Activated CD8-positive, alpha-beta memory T cell treated with anti-CD3 and anti-CD28 coated beads, Interleukin-2, amount 50 U/mL, for 24 hours (primary cell): ENCODE results near the gene ZBP1.

ENCODE experiments used
- DNase-seq: peaks from one replicate; pipeline ENCODE4 v3.0.0-alpha.2; 2020; ENCODE audit errors: extremely low read depth

ZBP1 gene

GRCh38 chr20:57617079-57617795 lies 3.0 kb downstream of the ZBP1 start:
- no peak for DNase-seq

- DNase-seq: no peak
Observed at GRCh38 chr20:57616143-57616951, 3.9 kb downstream of the ZBP1 start.

GRCh38 chr20:57615445-57615811 lies 4.8 kb downstream of the ZBP1 start:
- DNase-seq: no peak

DNA sequence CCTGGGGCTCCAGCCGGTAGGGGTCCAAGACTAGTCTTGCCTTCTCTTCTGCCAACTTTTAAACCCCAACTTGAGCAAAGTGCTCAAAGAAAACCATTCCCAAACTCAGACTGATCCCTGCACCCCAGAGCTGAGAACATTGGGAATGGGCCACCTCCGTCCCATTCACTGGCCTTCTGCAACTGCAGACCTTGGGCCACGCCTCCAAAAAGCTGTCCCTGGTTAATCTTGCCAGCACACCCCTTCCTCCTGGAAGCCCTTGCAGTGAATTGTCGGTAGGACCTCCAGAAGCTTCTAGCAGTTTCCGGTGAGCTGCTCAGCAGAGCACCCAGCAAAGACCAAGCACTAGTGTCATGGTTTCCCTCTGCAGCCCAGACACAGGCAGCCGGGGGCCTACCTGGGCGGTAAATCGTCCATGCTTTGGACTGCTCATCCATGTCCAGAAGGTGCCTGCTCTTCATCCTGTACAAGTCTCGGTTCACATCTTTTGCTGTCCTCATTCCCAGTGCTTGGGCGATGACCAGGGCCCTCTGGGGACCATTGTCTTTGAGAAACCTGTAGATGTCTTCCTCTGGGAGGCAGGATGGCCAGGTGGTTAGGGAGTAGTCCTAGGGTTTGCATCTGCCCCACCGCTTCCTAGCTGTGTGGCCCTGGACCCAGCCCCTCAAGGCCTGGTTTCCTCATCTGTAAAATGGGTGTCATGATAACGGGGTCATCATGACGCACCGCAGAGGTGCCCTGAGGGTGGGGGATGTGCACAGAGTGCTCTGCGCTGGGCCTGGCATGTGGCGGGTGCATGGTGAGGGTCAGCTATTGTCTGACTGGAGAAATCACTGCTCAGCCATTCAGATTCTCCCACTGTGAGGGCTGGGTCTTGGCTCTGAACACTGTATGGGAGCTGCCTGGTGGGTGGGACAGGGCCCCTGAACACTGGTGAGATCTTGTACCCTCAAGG lies 5.5 kb downstream of the ZBP1 start:
- no peak for DNase-seq

DNA sequence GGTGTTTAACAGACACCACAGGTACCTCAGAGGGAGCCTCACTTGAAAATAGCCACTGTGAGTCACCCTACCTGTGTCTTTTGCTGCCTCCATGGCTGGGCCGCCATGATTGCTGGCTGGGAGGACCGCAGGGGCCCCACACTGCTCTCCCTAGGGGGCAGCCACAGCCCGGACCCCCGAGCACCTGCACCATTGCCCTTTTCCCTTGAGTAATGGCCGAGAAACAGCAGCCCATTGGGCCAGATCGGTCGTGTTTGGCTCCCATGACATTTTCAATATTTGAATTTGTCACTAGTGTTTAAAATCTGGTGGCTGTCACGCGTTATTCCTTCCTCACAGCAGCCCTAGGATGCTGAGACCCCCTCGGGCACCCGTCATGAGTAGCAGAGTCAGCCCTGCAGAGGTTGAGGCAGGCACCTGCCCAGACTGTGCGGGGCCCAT lies 6.7 kb downstream of the ZBP1 start:
- no peak for DNase-seq

DNA sequence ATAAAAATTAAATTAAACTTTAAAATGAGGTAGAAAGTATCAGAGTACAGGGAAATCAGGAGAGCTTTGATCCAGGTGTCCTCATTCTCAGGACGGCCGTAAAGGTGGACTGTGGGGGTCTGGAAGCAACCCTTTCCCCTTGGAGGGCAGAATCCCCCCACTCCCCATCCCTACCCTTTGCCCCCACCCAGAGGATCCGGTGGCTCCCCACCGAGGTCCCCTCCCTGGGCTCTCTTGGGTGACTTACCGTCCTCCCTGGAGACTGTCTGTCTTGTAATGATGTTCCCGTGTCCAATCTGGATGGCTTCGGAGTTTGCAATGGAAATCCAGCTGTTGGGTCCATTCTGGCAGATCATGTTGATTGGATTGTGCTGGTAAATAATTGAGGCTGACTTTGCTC lies 7.3 kb downstream of the ZBP1 start:
- no peak for DNase-seq

DNA sequence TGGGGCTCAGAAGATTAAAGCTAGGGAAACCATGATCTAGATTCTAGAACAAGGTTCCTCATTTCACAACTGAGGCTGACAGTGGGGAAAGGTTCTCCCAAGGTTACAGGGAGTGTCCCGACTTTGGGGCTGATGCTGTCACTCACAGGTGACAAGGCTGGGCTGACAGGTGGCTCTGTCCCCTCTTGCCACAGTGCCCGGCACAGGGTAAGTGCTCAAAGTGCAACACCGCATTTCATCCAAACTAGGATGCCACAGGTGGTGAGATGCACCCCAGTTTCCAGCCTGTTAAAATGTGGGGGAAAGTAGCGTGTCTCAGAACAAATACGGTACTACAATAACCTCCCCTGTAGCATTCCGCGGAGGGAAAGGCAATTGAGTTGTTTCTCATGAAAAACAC lies 7.8 kb downstream of the ZBP1 start:
- DNase-seq: no peak

- no peak for DNase-seq
Observed at GRCh38 chr20:57611586-57612311, 8.5 kb downstream of the ZBP1 start.

DNA sequence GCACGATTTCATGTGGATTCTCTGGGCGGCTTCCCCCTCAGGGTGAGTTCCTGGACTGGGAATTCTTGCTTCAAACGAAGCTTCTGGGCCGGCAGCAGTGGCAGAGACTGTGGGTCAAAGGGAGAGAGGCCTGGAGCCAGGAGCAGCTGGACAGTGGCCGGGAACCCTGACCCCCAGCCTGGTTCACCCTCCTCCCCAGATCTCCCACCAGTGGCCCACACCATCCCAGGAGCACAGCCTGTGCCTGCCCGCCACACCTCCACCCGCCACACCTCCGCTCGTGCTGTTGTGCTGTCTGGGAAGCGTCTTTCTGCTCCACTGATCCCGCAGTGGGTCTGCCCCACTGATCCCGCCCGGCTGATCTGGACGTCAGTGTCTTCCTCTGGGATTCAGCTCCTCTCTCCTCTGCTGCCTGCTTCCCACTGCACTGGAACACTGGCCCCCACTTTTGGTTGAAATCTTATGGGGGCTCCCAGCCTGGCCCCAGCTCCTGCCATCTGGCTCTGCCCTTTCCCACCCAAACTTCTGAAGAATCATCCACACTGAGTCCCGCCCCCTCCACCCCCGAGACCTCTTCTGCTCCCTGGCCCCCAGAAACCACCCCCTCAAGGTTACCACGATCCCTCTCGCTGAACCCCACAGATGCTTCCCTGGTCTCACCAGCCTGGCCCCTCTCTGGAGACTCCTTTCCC lies 9.8 kb downstream of the ZBP1 start:
- DNase-seq: no peak

DNA sequence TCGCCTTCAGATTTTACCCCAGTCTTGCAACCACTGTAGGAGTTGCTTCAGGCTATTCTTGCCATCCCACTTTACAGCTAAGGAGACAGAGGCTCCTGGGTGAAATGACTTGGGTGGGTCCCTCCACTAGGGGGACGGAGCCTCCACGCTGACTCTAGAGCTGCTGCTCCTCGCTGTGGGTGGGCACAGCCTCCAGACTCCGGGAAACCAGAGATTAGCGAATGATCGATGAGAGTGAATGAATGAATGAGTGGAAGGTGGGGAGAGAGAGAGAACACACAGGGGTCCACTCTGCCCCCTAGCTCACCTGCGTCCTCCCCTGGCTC lies 10.4 kb downstream of the ZBP1 start:
- no peak for DNase-seq

DNA sequence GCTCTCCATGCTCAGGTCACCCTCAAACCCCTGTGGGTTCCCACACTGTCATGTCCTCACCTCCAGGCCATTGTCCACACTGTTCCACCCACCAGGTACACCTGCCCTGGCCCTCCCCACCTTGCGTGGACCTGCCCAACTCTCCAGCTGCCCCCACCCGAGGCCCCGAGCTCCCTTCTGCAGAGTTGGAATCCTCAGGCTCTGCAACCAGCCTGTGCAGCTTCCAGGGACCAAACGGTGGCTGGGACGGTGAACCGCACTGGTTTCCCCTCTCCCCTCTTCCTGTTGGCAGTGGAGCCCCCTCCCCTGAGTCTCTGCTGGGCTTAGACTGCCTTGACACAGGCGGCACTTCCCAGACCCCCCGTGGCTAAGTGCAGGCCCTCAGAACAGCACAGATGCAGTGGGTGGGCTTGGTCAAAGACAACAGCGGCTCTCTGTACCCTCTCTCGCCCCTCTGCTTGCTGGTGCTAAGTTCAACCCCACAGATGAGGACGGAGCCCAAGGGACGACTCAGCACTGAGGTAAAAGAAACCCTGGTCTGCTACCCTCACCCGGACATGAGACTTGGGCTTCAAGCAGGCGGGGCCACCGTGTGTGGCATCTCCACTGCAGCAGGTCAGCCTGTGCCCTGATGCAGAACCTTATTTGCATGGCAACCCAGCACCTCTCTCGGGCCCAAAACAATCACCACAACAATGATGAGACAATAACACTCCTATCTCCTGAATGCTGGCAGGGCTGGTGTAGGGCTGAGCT lies 11.0 kb downstream of the ZBP1 start:
- DNase-seq: no peak

DNA sequence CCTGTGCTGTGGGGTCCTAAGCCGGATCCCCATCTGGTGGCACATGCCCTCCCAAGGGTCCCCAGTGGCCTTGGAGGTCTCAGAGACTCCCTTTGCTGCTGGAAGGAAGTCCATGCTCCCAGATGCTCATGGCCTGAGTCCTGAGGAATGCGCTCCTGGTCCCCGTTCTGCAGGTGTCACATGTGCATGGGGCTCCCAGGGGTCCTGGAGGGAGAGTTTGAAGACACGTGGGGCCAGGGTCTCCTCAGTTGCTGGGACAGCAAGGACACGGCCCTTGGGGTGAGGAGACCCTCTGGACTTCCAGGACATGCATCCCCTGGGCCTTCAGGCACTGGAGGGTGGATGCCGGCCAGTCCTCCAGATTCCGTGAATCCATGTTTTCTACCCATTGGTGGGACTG lies 11.7 kb downstream of the ZBP1 start:
- DNase-seq: no peak

DNA sequence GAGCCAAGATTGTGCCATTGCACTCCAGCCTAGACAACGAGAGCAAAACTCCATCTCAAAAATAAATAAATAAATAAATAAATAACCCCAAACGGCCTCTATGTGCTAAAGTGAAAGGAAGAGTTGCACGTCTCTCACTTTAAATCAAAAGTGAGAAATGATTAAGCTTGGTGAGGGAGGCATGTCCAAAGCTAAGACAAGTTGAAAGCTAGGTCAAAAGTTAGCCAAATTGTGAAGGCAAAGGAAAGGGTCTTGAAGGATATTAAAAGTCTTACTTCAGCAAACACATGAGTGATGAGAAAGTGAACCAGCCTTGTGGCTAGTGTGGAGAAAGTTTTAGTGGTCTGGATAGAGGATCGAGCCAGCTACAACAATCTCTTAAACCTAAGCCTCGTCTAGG lies 14.3 kb downstream of the ZBP1 start:
- DNase-seq: no peak

GRCh38 chr20:57605045-57605444 lies 15.2 kb downstream of the ZBP1 start:
- DNase-seq: no peak

DNA sequence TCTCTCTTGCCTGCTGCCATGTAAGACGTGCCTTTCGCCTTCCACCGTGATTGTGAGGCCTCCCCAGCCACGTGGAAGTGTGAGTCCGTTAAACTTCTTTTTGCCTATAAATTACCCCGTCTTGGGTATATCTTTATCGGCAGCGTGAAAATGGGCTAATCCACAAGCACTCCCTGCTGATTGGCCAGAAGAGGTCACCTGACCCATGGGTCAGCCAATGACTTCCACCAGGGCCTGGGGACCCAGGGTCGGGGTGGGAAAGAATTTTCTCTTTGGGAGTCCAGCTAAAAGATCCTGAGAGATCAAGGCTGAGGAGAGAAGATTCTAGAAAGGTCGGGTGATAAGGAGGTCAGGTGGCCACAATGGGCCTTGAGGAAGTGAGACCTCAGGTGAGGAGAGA lies 17.1 kb downstream of the ZBP1 start:
- no peak for DNase-seq

DNA sequence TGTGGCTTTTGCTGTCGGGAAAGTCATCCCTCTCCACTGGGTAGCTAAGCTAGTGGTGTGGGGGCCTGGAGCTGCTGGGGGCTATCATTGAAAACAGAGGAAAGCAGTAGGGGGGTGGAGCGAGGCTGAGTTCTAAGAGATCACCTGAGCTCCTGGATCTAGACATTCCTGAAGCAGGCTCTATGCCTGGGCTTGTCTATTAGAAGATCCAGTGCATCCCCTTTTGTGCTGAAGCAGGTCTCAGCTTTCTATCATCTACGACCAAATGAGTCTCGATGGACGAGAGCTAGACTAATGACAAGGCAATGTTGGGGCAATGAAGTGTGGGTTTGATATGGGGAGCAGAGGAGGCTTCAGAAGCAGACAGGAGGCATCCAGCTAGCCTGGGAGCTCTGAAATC lies 18.5 kb downstream of the ZBP1 start:
- no peak for DNase-seq

GRCh38 chr20:57601211-57601570 lies 19.0 kb downstream of the ZBP1 start:
- no peak for DNase-seq

DNA sequence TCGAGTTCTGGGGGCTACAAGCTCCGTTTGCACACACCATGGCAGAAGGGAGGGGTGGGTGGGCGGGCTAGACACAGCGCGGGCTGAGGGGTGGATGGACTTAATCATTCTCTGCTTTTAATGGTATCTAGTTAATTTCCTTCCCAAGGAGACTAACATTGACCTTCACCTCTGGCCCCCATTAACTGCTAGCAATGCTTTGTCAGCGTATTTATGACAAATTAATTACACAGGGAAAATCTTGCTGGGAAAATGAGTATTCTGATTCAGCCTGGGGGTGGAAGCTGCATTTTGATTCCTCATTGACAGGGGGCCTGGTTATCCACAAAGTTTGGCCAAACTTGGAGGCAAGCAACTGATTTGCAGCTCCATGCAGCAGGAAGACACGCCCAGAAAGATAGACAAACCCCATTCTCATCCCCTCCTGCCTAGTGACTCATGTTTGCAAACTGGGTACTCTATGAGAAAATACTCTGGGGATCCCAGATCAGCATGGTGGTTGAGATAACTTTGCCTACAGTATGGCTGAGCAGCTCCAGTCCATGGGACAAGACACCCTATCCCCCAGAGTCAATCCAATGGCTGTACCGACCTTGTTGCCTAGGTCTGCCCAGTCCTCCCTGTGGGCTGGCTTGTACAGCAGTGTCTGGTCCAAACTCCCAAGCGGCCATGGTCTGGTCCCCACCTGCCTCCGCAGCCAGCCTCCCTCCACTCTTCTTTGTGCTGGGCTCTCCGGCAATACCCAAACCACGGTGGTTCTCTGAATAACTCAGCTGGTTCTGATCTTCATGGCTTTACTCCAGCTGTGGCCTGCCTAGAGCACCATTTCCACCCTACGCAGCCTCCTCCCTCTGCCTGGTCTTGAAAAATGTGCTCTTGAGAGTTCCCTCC lies 19.7 kb downstream of the ZBP1 start:
- DNase-seq: no peak

DNA sequence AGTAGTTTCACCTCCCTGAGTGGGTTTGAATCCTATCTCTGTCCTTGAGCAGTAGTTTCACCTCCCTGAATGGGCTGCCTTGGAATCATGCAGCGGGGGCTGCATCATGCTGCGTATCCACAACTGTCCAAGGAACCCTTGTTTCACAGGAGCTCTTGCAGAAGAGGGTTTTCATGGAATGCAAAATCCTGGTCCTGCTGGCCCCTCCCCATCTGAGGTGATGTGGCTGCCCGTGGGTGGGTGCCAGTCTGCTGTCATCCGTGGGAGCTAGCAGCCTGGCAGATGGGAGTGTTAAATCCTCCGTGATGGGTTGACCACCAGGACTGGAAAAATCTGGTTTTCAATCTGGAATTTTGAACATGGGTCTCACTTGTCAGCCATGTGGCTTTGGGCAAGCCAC lies 21.7 kb downstream of the ZBP1 start:
- no peak for DNase-seq

DNA sequence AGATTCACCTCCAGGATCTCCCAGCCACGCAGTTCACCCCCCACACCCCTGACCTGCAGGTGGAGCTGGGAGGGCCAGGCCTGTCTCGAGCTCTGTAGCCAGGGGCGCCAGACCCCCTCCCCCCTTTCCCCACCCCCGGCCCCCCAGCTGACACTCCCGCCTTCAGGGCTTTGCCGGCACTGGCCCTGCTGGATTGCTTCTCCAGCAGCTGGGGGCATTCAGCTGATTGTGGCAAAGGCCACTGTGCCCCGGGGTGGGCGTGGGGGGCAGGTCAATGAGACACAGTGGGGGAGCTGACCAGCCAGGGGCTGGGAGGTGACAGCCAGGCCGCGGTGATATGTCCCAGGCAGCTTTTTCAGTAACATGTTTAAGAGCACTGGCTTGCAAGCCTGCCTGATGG lies 22.2 kb downstream of the ZBP1 start:
- DNase-seq: no peak
